K562 (cell line): ENCODE results near the gene UBE2C. TPM values are rescaled to one million over a fixed set of nuclear protein-coding genes. Genes with fewer than 3 reads are reported as not detected.
A peak's percentile ranks its signal among the peaks of the same experiment; 100 is the strongest.

Experiments
- ATAC-seq: fragments of 200-7000 bp; cut with Tn5 transposase; 3 replicates; pipeline ENCODE4 v1.9.1; 2020; ENCODE audit warnings: moderate library complexity
- BruUV-seq: library from RNA; stranded (reverse); fragments of 400-500 nt; replicated peaks from 2 replicates; lab custom pipeline; 2021; lab: Mats Ljungman, UMichigan
- CTCF ChIA-PET: fragments of 300-600 bp; formaldehyde crosslinking; extraction: SDS; loops from one replicate; lab custom pipeline; 2021; ENCODE audit warnings: low intra/inter-chr PET ratio; lab: Yijun Ruan, JAX
- POLR2A ChIA-PET: fragments of 300-600, 350-650 bp; sonication (Branson Sonifier 250); formaldehyde crosslinking; extraction: SDS; loops from one replicate; lab custom pipeline; 2021; ENCODE audit warnings: antibody characterized with exemption, inconsistent platforms; lab: Yijun Ruan, JAX
- DNase-seq, 4 experiments: peaks; one replicate each; pipeline versions ENCODE4 v3.0.0 to v3.0.0-alpha.2; 2011 to 2018; ENCODE audit warnings: low spot score in 3 of 4, mixed read lengths in 3 of 4; ENCODE audit errors: extremely low read depth in 1 of 4
- FAIRE-seq: peaks from 2 replicates; lab custom pipeline; 2011; peaks lifted over from hg19 to GRCh38; lab: Jason Lieb, UNC
- H2AFZ ChIP-seq: 2 replicates; pipeline ENCODE4 v1.6.0; 2011; ENCODE audit warnings: low read depth, low read length, control low read depth, inconsistent platforms
- H3K27ac ChIP-seq: fragments of 200-600 bp; 3 replicates; pipeline ENCODE4 v1.8.0; 2011; ENCODE audit warnings: low read depth, mild to moderate bottlenecking, control low read depth, inconsistent platforms, low read length, moderate library complexity, mixed read lengths; ENCODE audit errors: extremely low read depth
- H3K27me3 ChIP-seq, 2 experiments: fragments of 300-600 bp in 1 of 2; 2 replicates in 1 of 2; 3 replicates in 1 of 2; pipeline versions ENCODE4 v1.6.0 to v1.8.0; 2011; ENCODE audit warnings: inconsistent platforms in 2 of 2, low read length in 2 of 2, mild to moderate bottlenecking in 1 of 2, mixed read lengths in 1 of 2, moderate library complexity in 1 of 2; ENCODE audit not compliant: control insufficient read depth in 2 of 2, insufficient read depth in 2 of 2
- H3K36me3 ChIP-seq: fragments of 300-600 bp; 3 replicates; pipeline ENCODE4 v1.8.0; 2011; ENCODE audit warnings: mild to moderate bottlenecking, low read length, inconsistent platforms; ENCODE audit not compliant: control insufficient read depth, insufficient read depth
- H3K4me1 ChIP-seq, 2 experiments: fragments of 200-600 bp in 1 of 2; replicated peaks in 1 of 2; 2 replicates in 1 of 2; 3 replicates in 1 of 2; pipeline versions ENCODE4 v1.5.1 to v1.8.0; 2011; ENCODE audit warnings: inconsistent platforms in 2 of 2, low read length in 2 of 2, mild to moderate bottlenecking in 1 of 2, mixed read lengths in 1 of 2, moderate library complexity in 1 of 2; ENCODE audit not compliant: control insufficient read depth in 2 of 2, insufficient read depth in 2 of 2
- H3K4me2 ChIP-seq: 2 replicates; pipeline ENCODE4 v1.6.1; 2011; ENCODE audit warnings: low read length, control low read depth, inconsistent platforms, mixed read lengths; ENCODE audit not compliant: insufficient read depth
- H3K4me3 ChIP-seq: fragments of 200-600 bp; sonication (generic), shearing (Covaris generic); 2 replicates; pipeline ENCODE4 v1.5.1; 2016; ENCODE audit warnings: control low read depth, inconsistent platforms
- H3K79me2 ChIP-seq: fragments of 200-600 bp; 3 replicates; pipeline ENCODE4 v1.8.0; 2011; ENCODE audit warnings: low read length, inconsistent platforms; ENCODE audit not compliant: control insufficient read depth, insufficient read depth
- H3K9ac ChIP-seq, 2 experiments: 2 replicates each; pipeline versions ENCODE4 v1.6.0 to v1.6.1; 2011; ENCODE audit warnings: low read depth in 2 of 2, low read length in 2 of 2, control low read depth in 1 of 2, inconsistent platforms in 1 of 2, mild to moderate bottlenecking in 1 of 2, mixed read lengths in 1 of 2; ENCODE audit not compliant: insufficient read depth in 1 of 2
- H3K9me1 ChIP-seq: one replicate; pipeline ENCODE4 v1.6.0; 2011; ENCODE audit warnings: inconsistent platforms, mild to moderate bottlenecking, low read length, moderate library complexity; ENCODE audit not compliant: control insufficient read depth, insufficient read depth
- H3K9me3 ChIP-seq: replicated peaks from 2 replicates; pipeline ENCODE4 v1.5.1; 2011; ENCODE audit warnings: low read depth, low read length, inconsistent platforms; ENCODE audit not compliant: control insufficient read depth, insufficient read depth
- H4K20me1 ChIP-seq: replicated peaks from 2 replicates; pipeline ENCODE4 v1.6.1; 2011; ENCODE audit warnings: low read length, inconsistent platforms, mixed read lengths; ENCODE audit not compliant: control insufficient read depth, insufficient read depth
- CREB5 ChIP-seq: fragments of 250-450 bp; sonication (Bioruptor Pico); IDR thresholded peaks from 2 replicates; pipeline ENCODE4 v1.5.0; 2020; ENCODE audit warnings: mild to moderate bottlenecking
- PTBP1 ChIP-seq: fragments of 200-400 bp; formaldehyde crosslinking; IDR thresholded peaks from 2 replicates; pipeline ENCODE4 v1.6.1; 2017; ENCODE audit warnings: low read depth, low read length
- TAL1 ChIP-seq: fragments of 450-650 bp; IDR thresholded peaks from 2 replicates; pipeline ENCODE4 v1.6.1; 2016; ENCODE audit warnings: mild to moderate bottlenecking
- THAP7 ChIP-seq: fragments of 250-450 bp; sonication (Bioruptor Pico); IDR thresholded peaks from 2 replicates; pipeline ENCODE4 v1.5.0; 2021
- ZBTB17 ChIP-seq: fragments of 450-650 bp; formaldehyde crosslinking; IDR thresholded peaks from 2 replicates; pipeline ENCODE4 v1.4.0; 2020; ENCODE audit warnings: mild to moderate bottlenecking
- ZBTB33 ChIP-seq: sonication (generic); formaldehyde crosslinking; IDR thresholded peaks from 2 replicates; pipeline ENCODE4 v1.8.1; 2023; ENCODE audit warnings: mild to moderate bottlenecking, missing genetic modification reagents
- ZNF384 ChIP-seq: IDR thresholded peaks from 2 replicates; pipeline ENCODE4 v1.6.1; 2012; ENCODE audit warnings: low read depth, low read length, improper control_type of control experiment
- WGBS: fragments of 100-300 bp; shearing (Covaris generic); methylation state at CpG from one replicate; pipeline ENCODE4 v1.1.6; 2016; ENCODE audit warnings: low coverage, mixed read lengths; ENCODE audit not compliant: insufficient coverage; ENCODE audit errors: missing lambda C conversion rate; 5-methylcytosine and 5-hydroxymethylcytosine counted together
- in situ Hi-C: fragments of 300-500 bp; cut with MboI; formaldehyde crosslinking; loops from 4 replicates; pipeline ENCODE4 v1.15.0; 2018; ENCODE audit warnings: inconsistent platforms, mixed read lengths
- intact Hi-C: fragments of 100-400 bp; cut with micrococcal nuclease; formaldehyde crosslinking; loops from 2 replicates; pipeline ENCODE4 v1.14.2; 2022
- polyA plus RNA-seq, 8 experiments: library from polyadenylated mRNA; depleted of rRNA in 4 of 8; stranded (reverse) in 5 of 8; unstranded in 3 of 8; fragments of >200 nt; fragmentation: Nextera tagmentation in 2 of 8; fragmentation: Illumina TruSeq in 1 of 8; extraction: Ambion mirVana in 2 of 8; extraction: Trizol in 1 of 8; gene quantifications; 2 replicates each; pipeline versions ENCODE4 v1.2.1 to v1.2.3, GENCODE V29; 2011 to 2014; ENCODE audit warnings: inconsistent platforms in 1 of 8, missing spikeins in 1 of 8
- total RNA-seq, 7 experiments: library from RNA; depleted of rRNA in 6 of 7; stranded (reverse); fragments of >200 nt in 6 of 7; fragmentation: Illumina TruSeq in 2 of 7; extraction: Trizol in 2 of 7; gene quantifications; 2 replicates each; pipeline versions ENCODE4 v1.2.1 to v1.2.3, GENCODE V29; 2011 to 2021; ENCODE audit warnings: low replicate concordance in 1 of 7

The UBE2C gene
- total and polyA plus RNA-seq, 9 of the 15 experiments (the other 6 are each of a cell fraction or from before 2014, with no cell fraction given), result 0.51 to 1.6 (median 0.69) TPM

- Histone ChIP-seq H3K9ac (no peak overlapping the region), H3K4me3 (no peak overlapping the region), H3K36me3 (peaks cover 24% of the 10 kb centered on the region; the same call in 2 of the 3 replicates)
- FAIRE-seq, result no peak
- TF ChIP-seq TAL1 (no peak), PTBP1 (no peak), ZBTB33 (CRISPR knock-in tag) (peak; percentile 35; the same call in 1 of the 2 replicates), ZNF384 (peak; percentile 33; the same call in 1 of the 2 replicates), THAP7 (CRISPR knock-in tag) (no peak), CREB5 (CRISPR knock-in tag) (no peak), ZBTB17 (CRISPR knock-in tag) (no peak)
- TF ChIP-seq, all 486 proteins: peak for 2
- Histone ChIP-seq H3K9me1 (peaks cover 3% of the 10 kb centered on the region), H3K9me3 (peaks cover 5% of the 10 kb centered on the region), H3K27me3 (no peaks in the 10 kb centered on the region), H3K79me2 (no peaks in the 10 kb centered on the region), H3K4me2 (no peak overlapping the region), H2AFZ (no peak overlapping the region), H3K27ac (no peak overlapping the region), H3K4me1 (peaks cover 11 to 12% of the 10 kb centered on the region in 2 experiments; a peak in 4 of 5 replicates), H4K20me1 (no peaks in the 10 kb centered on the region)
- DNase-seq (no peak), ATAC-seq (no peak)
- in situ Hi-C loops (no loop called here), intact Hi-C loops (no loop called here)
- ChIA-PET CTCF (no interaction called here), POLR2A (no interaction called here)
- WGBS, result 67% methylated on average over 5 of the region's 8 CpGs
- BruUV-seq, result no TSS peak
Measured at GRCh38 chr20:45848969-45849582, 36.6 kb downstream of the UBE2C start.
